ENCODE results near the gene DCBLD1.

- TF ChIP-seq, protein P1, sequence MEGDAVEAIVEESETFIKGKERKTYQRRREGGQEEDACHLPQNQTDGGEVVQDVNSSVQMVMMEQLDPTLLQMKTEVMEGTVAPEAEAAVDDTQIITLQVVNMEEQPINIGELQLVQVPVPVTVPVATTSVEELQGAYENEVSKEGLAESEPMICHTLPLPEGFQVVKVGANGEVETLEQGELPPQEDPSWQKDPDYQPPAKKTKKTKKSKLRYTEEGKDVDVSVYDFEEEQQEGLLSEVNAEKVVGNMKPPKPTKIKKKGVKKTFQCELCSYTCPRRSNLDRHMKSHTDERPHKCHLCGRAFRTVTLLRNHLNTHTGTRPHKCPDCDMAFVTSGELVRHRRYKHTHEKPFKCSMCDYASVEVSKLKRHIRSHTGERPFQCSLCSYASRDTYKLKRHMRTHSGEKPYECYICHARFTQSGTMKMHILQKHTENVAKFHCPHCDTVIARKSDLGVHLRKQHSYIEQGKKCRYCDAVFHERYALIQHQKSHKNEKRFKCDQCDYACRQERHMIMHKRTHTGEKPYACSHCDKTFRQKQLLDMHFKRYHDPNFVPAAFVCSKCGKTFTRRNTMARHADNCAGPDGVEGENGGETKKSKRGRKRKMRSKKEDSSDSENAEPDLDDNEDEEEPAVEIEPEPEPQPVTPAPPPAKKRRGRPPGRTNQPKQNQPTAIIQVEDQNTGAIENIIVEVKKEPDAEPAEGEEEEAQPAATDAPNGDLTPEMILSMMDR (IDR thresholded peaks at IDR 0.05; ENCODE audit: low read depth, low read length, poor library complexity, severe bottlenecking): no peak
- TF ChIP-seq EZH2phosphoT487 (IDR thresholded peaks at IDR 0.05; ENCODE audit: borderline replicate concordance, low read length): no peak
Observed at GRCh38 chr6:117469791-117470190, 12.7 kb upstream of the DCBLD1 start.
